ENCODE measurements around the gene GRHPR.
"Not testable (repeated sequence)": the region's sequence is repeated elsewhere in the genome, so short reads cannot be mapped to it uniquely, and the experiment has no call there.

Gene GRHPR

GRCh38 chr9:37477443-37477842 is 54.9 kb downstream of the GRHPR start:
- not testable (repeated sequence) for DNase-seq (ENCODE audit: low read depth, low spot score)

- not testable (repeated sequence) for DNase-seq (ENCODE audit: low read depth, low spot score)
Measured at GRCh38 chr9:37477987-37478619, 55.6 kb downstream of the GRHPR start.

- DNase-seq (ENCODE audit: low read depth, low spot score) = no peak
Measured at GRCh38 chr9:37480759-37481158, 58.3 kb downstream of the GRHPR start.

- peak; percentile 98 for DNase-seq (ENCODE audit: low read depth, low spot score)
Measured at GRCh38 chr9:37485389-37486255, 63.1 kb downstream of the GRHPR start, which contains the start of gene POLR1E. Gene POLR1E, plus strand, starts transcription at chr9:37485948. Its CDS starts 100 bp downstream, at chr9:37486048.

GRCh38 chr9:37486256-37486615 is 63.7 kb downstream of the GRHPR start:
- peak; percentile 44 for DNase-seq (ENCODE audit: low read depth, low spot score)
